OCI-LY7 (cell line): ENCODE data around the gene GPLD1.

Experiments used
- EZH2phosphoT487 ChIP-seq: fragments of 200-600 bp; sonication (generic); IDR thresholded peaks from 2 replicates; pipeline ENCODE4 v1.6.1; 2018; ENCODE audit warnings: low read depth, borderline replicate concordance, mild to moderate bottlenecking, mixed run types, antibody characterized with exemption, low read length, moderate library complexity, mixed read lengths
- TF ChIP-seq, protein P1 (sequence below): fragments of 200-600 bp; sonication (generic); conservative IDR thresholded peaks from 2 replicates; pipeline ENCODE4 v1.5.1; 2014; ENCODE audit warnings: mild to moderate bottlenecking, antibody characterized with exemption, low read length, moderate library complexity, mixed read lengths

DNA sequence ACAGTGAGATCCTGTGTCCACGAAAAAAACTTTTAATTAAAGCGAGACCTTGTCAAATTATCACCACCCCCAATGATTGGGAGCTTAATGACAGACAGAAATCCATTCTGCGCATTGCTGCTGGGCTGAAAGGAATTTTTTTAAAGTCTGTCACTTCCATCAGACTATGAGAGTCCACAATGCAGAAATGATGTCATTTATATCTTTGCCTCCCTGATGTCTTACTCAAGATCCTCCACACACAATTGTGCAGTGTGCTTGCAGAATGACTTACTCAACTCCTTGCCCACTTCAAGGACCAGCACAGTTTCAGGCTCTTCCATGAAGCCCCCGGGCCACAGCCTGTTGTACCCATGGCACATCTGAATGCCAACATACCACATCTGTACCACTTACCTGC, 41.0 kb downstream of the GPLD1 start:
- TF ChIP-seq, protein P1, sequence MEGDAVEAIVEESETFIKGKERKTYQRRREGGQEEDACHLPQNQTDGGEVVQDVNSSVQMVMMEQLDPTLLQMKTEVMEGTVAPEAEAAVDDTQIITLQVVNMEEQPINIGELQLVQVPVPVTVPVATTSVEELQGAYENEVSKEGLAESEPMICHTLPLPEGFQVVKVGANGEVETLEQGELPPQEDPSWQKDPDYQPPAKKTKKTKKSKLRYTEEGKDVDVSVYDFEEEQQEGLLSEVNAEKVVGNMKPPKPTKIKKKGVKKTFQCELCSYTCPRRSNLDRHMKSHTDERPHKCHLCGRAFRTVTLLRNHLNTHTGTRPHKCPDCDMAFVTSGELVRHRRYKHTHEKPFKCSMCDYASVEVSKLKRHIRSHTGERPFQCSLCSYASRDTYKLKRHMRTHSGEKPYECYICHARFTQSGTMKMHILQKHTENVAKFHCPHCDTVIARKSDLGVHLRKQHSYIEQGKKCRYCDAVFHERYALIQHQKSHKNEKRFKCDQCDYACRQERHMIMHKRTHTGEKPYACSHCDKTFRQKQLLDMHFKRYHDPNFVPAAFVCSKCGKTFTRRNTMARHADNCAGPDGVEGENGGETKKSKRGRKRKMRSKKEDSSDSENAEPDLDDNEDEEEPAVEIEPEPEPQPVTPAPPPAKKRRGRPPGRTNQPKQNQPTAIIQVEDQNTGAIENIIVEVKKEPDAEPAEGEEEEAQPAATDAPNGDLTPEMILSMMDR: no peak
- TF ChIP-seq EZH2phosphoT487: no peak
